Parathyroid adenoma (tissue), 2 donors: ENCODE results near the gene CCL8.

Experiments used
- H2AFZ ChIP-seq: fragments of 300-600 bp; sonication (generic); one replicate; pipeline ENCODE4 v1.7.0; 2017; ENCODE audit warnings: antibody characterized with exemption, mild to moderate bottlenecking
- H3K27ac ChIP-seq: fragments of 300-600 bp; sonication (generic); one replicate; pipeline ENCODE4 v1.7.0; 2017
- H3K27me3 ChIP-seq: fragments of 300-600 bp; sonication (generic); one replicate; pipeline ENCODE4 v1.7.0; 2017; ENCODE audit warnings: low read length; ENCODE audit not compliant: control insufficient read depth, insufficient read depth
- H3K36me3 ChIP-seq: fragments of 300-600 bp; sonication (generic); one replicate; pipeline ENCODE4 v1.7.0; 2017; ENCODE audit warnings: low read length; ENCODE audit not compliant: control insufficient read depth, insufficient read depth
- H3K4me1 ChIP-seq: fragments of 300-600 bp; sonication (generic); one replicate; pipeline ENCODE4 v1.7.0; 2017; ENCODE audit warnings: control low read depth
- H3K4me2 ChIP-seq: fragments of 300-600 bp; sonication (generic); one replicate; pipeline ENCODE4 v1.7.0; 2017; ENCODE audit warnings: low read length
- H3K4me3 ChIP-seq: fragments of 300-600 bp; sonication (generic); one replicate; pipeline ENCODE4 v1.7.0; 2017; ENCODE audit warnings: low read depth, low read length
- H3K79me2 ChIP-seq: fragments of 300-600 bp; sonication (generic); one replicate; pipeline ENCODE4 v1.7.0; 2017; ENCODE audit warnings: control low read depth
- H3K9ac ChIP-seq: fragments of 300-600 bp; sonication (generic); one replicate; pipeline ENCODE4 v1.7.0; 2017; ENCODE audit warnings: mild to moderate bottlenecking
- H3K9me3 ChIP-seq: fragments of 300-600 bp; sonication (generic); one replicate; pipeline ENCODE4 v1.7.0; 2017; ENCODE audit warnings: low read length; ENCODE audit not compliant: control insufficient read depth
- TF ChIP-seq, protein P1 (sequence below): fragments of 300-600 bp; sonication (generic); IDR thresholded peaks from one replicate; pipeline ENCODE4 v1.7.0; 2017; ENCODE audit warnings: antibody characterized with exemption, mild to moderate bottlenecking
- donor health status: primary hyperparathyroidism.

Gene CCL8

DNA sequence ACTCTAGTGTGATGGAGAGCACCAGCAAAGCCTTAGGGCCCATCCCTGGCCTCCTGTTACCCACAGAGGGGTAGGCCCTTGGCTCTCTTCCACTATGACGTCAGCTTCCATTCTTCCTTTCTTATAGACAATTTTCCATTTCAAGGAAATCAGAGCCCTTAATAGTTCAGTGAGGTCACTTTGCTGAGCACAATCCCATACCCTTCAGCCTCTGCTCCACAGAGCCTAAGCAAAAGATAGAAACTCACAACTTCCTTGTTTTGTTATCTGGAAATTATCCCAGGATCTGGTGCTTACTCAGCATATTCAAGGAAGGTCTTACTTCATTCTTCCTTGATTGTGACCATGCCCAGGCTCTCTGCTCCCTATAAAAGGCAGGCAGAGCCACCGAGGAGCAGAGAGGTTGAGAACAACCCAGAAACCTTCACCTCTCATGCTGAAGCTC, at the start of gene CCL8:
TSS of gene CCL8 (plus strand) at position 397 of the 445 bp plus-strand sequence. CDS start 67 bp downstream, outside the sequence.
- H3K27ac ChIP-seq = no peak within 1 kb of the TSS
- H3K9ac ChIP-seq = no peak within 1 kb of the TSS
- TF ChIP-seq, protein P1, sequence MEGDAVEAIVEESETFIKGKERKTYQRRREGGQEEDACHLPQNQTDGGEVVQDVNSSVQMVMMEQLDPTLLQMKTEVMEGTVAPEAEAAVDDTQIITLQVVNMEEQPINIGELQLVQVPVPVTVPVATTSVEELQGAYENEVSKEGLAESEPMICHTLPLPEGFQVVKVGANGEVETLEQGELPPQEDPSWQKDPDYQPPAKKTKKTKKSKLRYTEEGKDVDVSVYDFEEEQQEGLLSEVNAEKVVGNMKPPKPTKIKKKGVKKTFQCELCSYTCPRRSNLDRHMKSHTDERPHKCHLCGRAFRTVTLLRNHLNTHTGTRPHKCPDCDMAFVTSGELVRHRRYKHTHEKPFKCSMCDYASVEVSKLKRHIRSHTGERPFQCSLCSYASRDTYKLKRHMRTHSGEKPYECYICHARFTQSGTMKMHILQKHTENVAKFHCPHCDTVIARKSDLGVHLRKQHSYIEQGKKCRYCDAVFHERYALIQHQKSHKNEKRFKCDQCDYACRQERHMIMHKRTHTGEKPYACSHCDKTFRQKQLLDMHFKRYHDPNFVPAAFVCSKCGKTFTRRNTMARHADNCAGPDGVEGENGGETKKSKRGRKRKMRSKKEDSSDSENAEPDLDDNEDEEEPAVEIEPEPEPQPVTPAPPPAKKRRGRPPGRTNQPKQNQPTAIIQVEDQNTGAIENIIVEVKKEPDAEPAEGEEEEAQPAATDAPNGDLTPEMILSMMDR = no peak

DNA sequence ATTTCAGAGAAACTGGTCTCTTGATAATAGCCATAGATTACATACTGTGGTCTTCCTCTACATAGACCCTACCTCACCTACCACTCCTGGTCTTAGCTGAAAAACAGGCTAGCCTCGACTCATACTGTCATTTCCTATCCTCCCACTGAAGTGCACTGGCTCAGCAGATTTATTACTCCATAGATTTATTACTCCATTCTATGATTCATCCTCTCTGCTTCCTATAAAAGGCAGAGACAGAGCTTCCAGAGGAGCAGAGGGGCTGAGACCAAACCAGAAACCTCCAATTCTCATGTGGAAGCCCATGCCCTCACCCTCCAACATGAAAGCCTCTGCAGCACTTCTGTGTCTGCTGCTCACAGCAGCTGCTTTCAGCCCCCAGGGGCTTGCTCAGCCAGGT, 49.3 kb upstream of the CCL8 start, which contains the start of gene CCL7:
TSS of gene CCL7 (plus strand) at position 253 of the 400 bp plus-strand sequence. CDS start at position 323, 70 bp downstream.
- Histone ChIP-seq H3K27ac (no peak within 1 kb of the TSS), H3K9me3 (no peaks in the 10 kb centered on the region), H3K9ac (no peak within 1 kb of the TSS), H2AFZ (no peak within 1 kb of the TSS), H3K79me2 (no peaks in the 10 kb centered on the region), H3K4me2 (no peak within 1 kb of the TSS), H3K4me3 (no peak within 1 kb of the TSS), H3K27me3 (no peaks in the 10 kb centered on the region), H3K4me1 (no peaks in the 10 kb centered on the region), H3K36me3 (no peaks in the 10 kb centered on the region)
- TF ChIP-seq, protein P1 = no peak

More for the DNA sequence above, at the start of gene CCL8:
- no peaks in the 10 kb centered on the region for H3K79me2 ChIP-seq
- no peak within 1 kb of the TSS for H3K4me2 ChIP-seq
- no peak within 1 kb of the TSS for H3K4me3 ChIP-seq
- H3K27me3 ChIP-seq = no peaks in the 10 kb centered on the region
- H3K4me1 ChIP-seq = no peaks in the 10 kb centered on the region
- no peak within 1 kb of the TSS for H2AFZ ChIP-seq
- no peaks in the 10 kb centered on the region for H3K36me3 ChIP-seq
- H3K9me3 ChIP-seq = no peaks in the 10 kb centered on the region

DNA sequence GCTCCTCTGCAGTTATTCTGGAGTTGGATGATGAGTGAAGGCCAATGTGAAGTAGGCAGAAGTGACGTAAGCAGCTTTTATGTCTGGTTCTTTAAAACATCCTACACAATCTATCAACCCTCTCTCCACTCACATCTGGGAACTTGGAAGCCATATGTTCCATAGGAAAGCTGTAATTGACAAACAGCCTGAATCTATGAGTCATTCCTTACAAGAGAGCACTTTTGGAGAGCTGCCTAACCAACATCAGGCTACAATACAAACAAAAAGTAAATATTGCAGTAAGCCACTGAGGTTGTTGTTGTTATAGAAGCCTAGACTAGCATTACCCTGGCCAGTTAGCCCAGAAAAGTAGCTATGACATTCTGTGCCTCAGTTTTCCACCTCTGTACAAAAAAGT, 43.4 kb upstream of the CCL8 start:
- H3K4me3 ChIP-seq = no peak overlapping the region
- no peak overlapping the region for H2AFZ ChIP-seq
- no peaks in the 10 kb centered on the region for H3K79me2 ChIP-seq
- H3K9ac ChIP-seq = no peak overlapping the region
- no peaks in the 10 kb centered on the region for H3K9me3 ChIP-seq
- H3K27me3 ChIP-seq = no peaks in the 10 kb centered on the region
- no peak overlapping the region for H3K27ac ChIP-seq
- H3K4me2 ChIP-seq = no peak overlapping the region
- no peaks in the 10 kb centered on the region for H3K4me1 ChIP-seq
- TF ChIP-seq, protein P1 = no peak
- no peaks in the 10 kb centered on the region for H3K36me3 ChIP-seq

DNA sequence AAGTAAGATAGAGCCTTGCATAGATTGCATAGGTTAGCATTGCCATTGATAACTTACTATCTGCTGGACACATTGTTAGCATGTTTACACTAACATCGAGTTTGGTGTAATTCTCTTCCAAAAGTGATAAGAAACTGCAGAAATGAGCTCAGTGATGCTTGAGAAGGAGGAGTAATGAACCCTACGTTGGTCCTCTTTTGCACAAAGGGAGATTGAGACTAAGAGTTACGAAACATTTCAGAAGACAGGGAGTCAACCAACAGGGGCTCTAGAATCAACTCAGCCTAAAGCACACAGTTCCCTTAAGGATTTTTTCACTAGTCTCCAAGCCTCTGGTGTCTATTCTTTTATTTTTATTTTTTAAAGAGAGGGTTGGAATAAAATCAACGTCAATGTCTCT, 42.4 kb upstream of the CCL8 start:
- Histone ChIP-seq H3K4me3 (no peak overlapping the region), H3K79me2 (no peaks in the 10 kb centered on the region), H3K4me1 (no peaks in the 10 kb centered on the region), H3K27me3 (no peaks in the 10 kb centered on the region), H3K4me2 (no peak overlapping the region), H3K9me3 (no peaks in the 10 kb centered on the region), H3K36me3 (no peaks in the 10 kb centered on the region), H2AFZ (no peak overlapping the region), H3K9ac (no peak overlapping the region), H3K27ac (no peak overlapping the region)
- TF ChIP-seq, protein P1 = no peak

DNA sequence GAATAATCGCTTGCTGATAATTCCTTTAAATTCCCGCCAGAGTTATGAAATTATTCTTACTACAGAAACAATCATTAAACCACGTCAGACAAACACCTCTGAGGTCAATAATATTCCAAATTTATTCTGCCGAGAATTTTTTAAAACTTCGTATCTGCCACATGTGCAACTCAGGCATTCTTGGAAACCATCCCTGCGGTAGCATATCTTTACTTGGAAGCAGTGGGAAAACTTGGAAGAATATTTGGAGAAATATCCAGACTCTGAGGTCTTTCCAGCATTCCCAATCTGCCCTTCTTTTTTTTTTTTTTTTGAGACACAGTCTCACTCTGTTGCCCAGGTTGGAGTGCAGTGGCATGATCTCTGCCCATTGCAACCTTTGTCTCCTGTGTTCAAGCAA, 35.7 kb upstream of the CCL8 start:
- Histone ChIP-seq H3K27me3 (no peaks in the 10 kb centered on the region), H3K4me1 (no peaks in the 10 kb centered on the region), H3K36me3 (no peaks in the 10 kb centered on the region), H2AFZ (no peak overlapping the region), H3K79me2 (no peaks in the 10 kb centered on the region), H3K9me3 (no peaks in the 10 kb centered on the region), H3K27ac (no peak overlapping the region), H3K4me3 (no peak overlapping the region), H3K9ac (no peak overlapping the region), H3K4me2 (no peak overlapping the region)
- TF ChIP-seq, protein P1 = no peak
